OCI-LY3 (cell line): ENCODE results near the gene RGS6.

Experiments used
- H2AFZ ChIP-seq: fragments of 200-600, 300-600 bp; shearing (Covaris generic); 2 replicates; pipeline ENCODE4 v1.6.0; 2014; ENCODE audit warnings: antibody characterized with exemption, low read depth, low read length
- H3K27ac ChIP-seq: fragments of 200-600, 300-600 bp; sonication (generic); 2 replicates; pipeline ENCODE4 v1.5.1; 2014; ENCODE audit warnings: mild to moderate bottlenecking, low read length, moderate library complexity, mixed read lengths
- H3K27me3 ChIP-seq: fragments of 200-600, 300-600 bp; sonication (generic); 2 replicates; pipeline ENCODE4 v1.6.1; 2014; ENCODE audit warnings: low read depth, low read length, mixed read lengths
- H3K36me3 ChIP-seq: fragments of 200-600, 300-600 bp; sonication (generic); replicated peaks from 2 replicates; pipeline ENCODE3; 2014; ENCODE audit warnings: low read depth, low read length, mixed read lengths
- H3K4me1 ChIP-seq: fragments of 300-600, 200-600 bp; sonication (generic); 2 replicates; pipeline ENCODE4 v1.6.1; 2014; ENCODE audit warnings: low read length, mixed read lengths
- H3K4me2 ChIP-seq: fragments of 200-600, 300-600 bp; sonication (generic); 2 replicates; pipeline ENCODE4 v1.6.1; 2014; ENCODE audit warnings: low read length, mixed read lengths
- H3K4me3 ChIP-seq: fragments of 300-600, 200-600 bp; sonication (generic); 2 replicates; pipeline ENCODE4 v1.5.1; 2014; ENCODE audit warnings: antibody characterized with exemption, mild to moderate bottlenecking, low read length, moderate library complexity
- H3K79me2 ChIP-seq: fragments of 300-600, 200-600 bp; shearing (Covaris generic); 2 replicates; pipeline ENCODE4 v1.6.1; 2014; ENCODE audit warnings: mild to moderate bottlenecking, low read length, mixed read lengths
- H3K9ac ChIP-seq: fragments of 300-600, 200-600 bp; shearing (Covaris generic); 2 replicates; pipeline ENCODE4 v1.6.0; 2014; ENCODE audit warnings: mild to moderate bottlenecking, low read length, moderate library complexity
- H3K9me3 ChIP-seq: fragments of 200-600, 300-600 bp; shearing (Covaris generic); 2 replicates; pipeline ENCODE4 v1.6.1; 2014; ENCODE audit warnings: low read length, mixed read lengths; ENCODE audit not compliant: insufficient read depth
- H4K20me1 ChIP-seq: fragments of 200-600, 300-600 bp; sonication (generic); 2 replicates; pipeline ENCODE4 v1.6.1; 2016; ENCODE audit warnings: low read length, mixed read lengths; ENCODE audit not compliant: insufficient read depth
- CTCF ChIP-seq: fragments of 200-600, 300-600 bp; sonication (generic); IDR thresholded peaks from 2 replicates; pipeline ENCODE4 v1.5.1; 2014; ENCODE audit warnings: antibody characterized with exemption, low read length, low read depth
- EZH2phosphoT487 ChIP-seq: fragments of 200-600 bp; shearing (Covaris generic); IDR thresholded peaks from 2 replicates; pipeline ENCODE4 v1.6.1; 2018; ENCODE audit warnings: antibody characterized with exemption, mixed run types, low read depth

RGS6 gene

GRCh38 chr14:72408020-72408419 is 475.8 kb downstream of the RGS6 start:
- no peak overlapping the region for H3K9ac ChIP-seq
- peaks cover 11% of the 10 kb centered on the region for H3K27me3 ChIP-seq

GRCh38 chr14:72409047-72409446 is 476.8 kb downstream of the RGS6 start:
- Histone ChIP-seq H3K4me3 (no peak overlapping the region), H3K27me3 (peaks cover 7% of the 10 kb centered on the region), H4K20me1 (no peaks in the 10 kb centered on the region), H3K27ac (no peak overlapping the region), H2AFZ (no peak overlapping the region), H3K4me2 (no peak overlapping the region), H3K36me3 (no peaks in the 10 kb centered on the region), H3K9ac (no peak overlapping the region), H3K79me2 (no peaks in the 10 kb centered on the region), H3K9me3 (no peaks in the 10 kb centered on the region), H3K4me1 (no peaks in the 10 kb centered on the region)
- TF ChIP-seq EZH2phosphoT487: no peak
- no peak for TF ChIP-seq CTCF

More at GRCh38 chr14:72408020-72408419, 475.8 kb downstream of the RGS6 start:
- H3K27ac ChIP-seq: no peak overlapping the region
- H3K4me1 ChIP-seq: no peaks in the 10 kb centered on the region
- TF ChIP-seq CTCF (no peak), EZH2phosphoT487 (no peak)
- no peaks in the 10 kb centered on the region for H3K79me2 ChIP-seq
- H4K20me1 ChIP-seq: no peaks in the 10 kb centered on the region
- H3K4me2 ChIP-seq: no peak overlapping the region
- H3K36me3 ChIP-seq: no peaks in the 10 kb centered on the region
- H3K9me3 ChIP-seq: no peaks in the 10 kb centered on the region
- no peak overlapping the region for H3K4me3 ChIP-seq
- no peak overlapping the region for H2AFZ ChIP-seq

- Histone ChIP-seq H3K9ac (no peak overlapping the region), H3K4me1 (no peaks in the 10 kb centered on the region; the same call in 1 of the 2 replicates), H3K79me2 (no peaks in the 10 kb centered on the region), H3K36me3 (no peaks in the 10 kb centered on the region), H3K4me2 (no peak overlapping the region), H3K27ac (no peak overlapping the region), H3K4me3 (no peak overlapping the region), H2AFZ (no peak overlapping the region), H3K9me3 (no peaks in the 10 kb centered on the region), H4K20me1 (no peaks in the 10 kb centered on the region), H3K27me3 (no peaks in the 10 kb centered on the region)
- no peak for TF ChIP-seq EZH2phosphoT487
- TF ChIP-seq CTCF: no peak
These were observed 484.0 kb downstream of the RGS6 start for GRCh38 chr14:72416081-72416849.

GRCh38 chr14:72416892-72417291 is 484.7 kb downstream of the RGS6 start:
- H3K9ac ChIP-seq: no peak overlapping the region
- peak; percentile 45 for TF ChIP-seq CTCF
- TF ChIP-seq EZH2phosphoT487: no peak
- H3K27me3 ChIP-seq: no peaks in the 10 kb centered on the region
- no peak overlapping the region for H2AFZ ChIP-seq
- no peak overlapping the region for H3K4me2 ChIP-seq
- no peaks in the 10 kb centered on the region; the same call in 1 of the 2 replicates for H3K4me1 ChIP-seq
- no peaks in the 10 kb centered on the region for H4K20me1 ChIP-seq
- no peak overlapping the region for H3K27ac ChIP-seq
- H3K9me3 ChIP-seq: no peaks in the 10 kb centered on the region
- H3K36me3 ChIP-seq: no peaks in the 10 kb centered on the region
- H3K4me3 ChIP-seq: no peak overlapping the region
- H3K79me2 ChIP-seq: no peaks in the 10 kb centered on the region
